ENCODE results near the gene GREB1. TPM values are rescaled to one million over a fixed set of nuclear protein-coding genes. Genes with fewer than 3 reads are reported as not detected.

Gene GREB1
- total RNA-seq, 2 experiments from 2014 or later = 0.10 to 0.29 TPM

DNA sequence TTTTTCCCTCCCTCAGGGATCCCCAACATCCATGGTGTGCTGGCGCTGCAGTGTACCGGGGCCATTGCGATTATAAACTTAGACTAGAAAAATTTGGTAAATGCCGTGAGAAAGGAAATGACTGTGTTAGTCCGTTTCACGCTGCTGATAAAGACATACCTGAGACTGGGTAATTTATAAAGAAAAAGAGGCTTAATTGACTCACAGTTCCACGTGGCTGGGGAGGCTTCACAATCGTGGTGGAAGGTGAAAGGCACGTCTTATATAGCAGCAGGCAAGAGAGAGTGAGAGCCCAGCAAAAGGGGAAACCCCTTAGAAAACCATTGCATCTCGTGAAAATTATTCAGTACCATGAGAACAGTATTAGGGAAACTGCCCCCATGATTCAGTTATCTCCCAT is 91.8 kb downstream of the GREB1 start:
- no peaks in the 10 kb centered on the region for H3K4me1 Mint-ChIP-seq
- H3K27me3 Mint-ChIP-seq = no peaks in the 10 kb centered on the region
- H3K9me3 Mint-ChIP-seq = no peaks in the 10 kb centered on the region
- no peaks in the 10 kb centered on the region for H3K36me3 Mint-ChIP-seq (ENCODE audit: low read depth)
- H3K4me3 Mint-ChIP-seq = no peak overlapping the region
- DNase-seq = no peak
- no peak overlapping the region for H3K27ac Mint-ChIP-seq
- ChIA-PET CTCF (no interaction called here), POLR2A (no interaction called here)

DNA sequence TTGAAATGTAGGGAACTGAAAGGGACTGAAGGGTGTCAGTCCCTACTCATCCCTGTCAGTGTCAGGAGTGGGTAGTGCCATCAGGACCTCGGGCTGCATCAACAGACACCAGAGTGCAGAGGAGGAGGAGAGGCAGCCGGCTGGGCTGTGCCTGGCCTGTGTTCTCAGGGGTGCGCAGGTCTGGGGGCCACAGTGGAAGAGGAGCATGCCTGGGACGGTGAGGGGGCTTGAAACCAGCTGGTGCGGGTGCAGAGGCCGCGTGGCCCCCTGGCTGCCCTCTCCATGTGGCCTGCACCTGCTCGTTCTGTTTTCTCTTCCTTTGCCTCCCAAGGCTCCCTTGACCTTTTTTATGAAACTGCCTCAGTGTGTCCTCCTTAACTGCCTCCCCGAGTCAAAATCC is 94.8 kb downstream of the GREB1 start:
- no peak for DNase-seq
- Mint-ChIP-seq H3K27me3 (no peaks in the 10 kb centered on the region), H3K27ac (no peak overlapping the region), H3K4me3 (no peak overlapping the region), H3K36me3 (ENCODE audit: low read depth) (no peaks in the 10 kb centered on the region), H3K4me1 (no peaks in the 10 kb centered on the region), H3K9me3 (no peaks in the 10 kb centered on the region)
- POLR2A ChIA-PET = no interaction called here
- CTCF ChIA-PET = no interaction called here

DNA sequence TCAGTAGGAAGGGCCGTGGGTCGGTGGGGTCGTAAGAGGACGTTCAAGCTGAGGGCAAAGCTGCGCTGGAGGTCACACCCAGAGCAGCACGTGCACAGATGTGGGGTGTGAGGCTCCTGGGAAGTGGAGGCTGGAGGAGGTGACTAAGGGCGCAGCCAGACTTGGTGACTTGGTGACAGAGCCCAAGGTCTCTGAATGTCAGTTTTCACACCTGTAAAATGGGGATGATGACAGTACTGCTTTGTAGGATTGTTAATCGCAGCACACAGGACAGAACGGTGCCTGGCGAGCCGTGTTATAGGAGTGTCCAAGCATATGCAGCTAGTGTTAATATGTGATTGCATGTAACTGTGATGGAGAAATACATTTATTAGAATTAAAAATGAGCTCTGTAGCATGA is 95.4 kb downstream of the GREB1 start:
- Mint-ChIP-seq H3K4me3 (no peak overlapping the region), H3K27me3 (no peaks in the 10 kb centered on the region), H3K4me1 (no peaks in the 10 kb centered on the region), H3K36me3 (ENCODE audit: low read depth) (no peaks in the 10 kb centered on the region), H3K9me3 (no peaks in the 10 kb centered on the region), H3K27ac (no peak overlapping the region)
- POLR2A ChIA-PET = no interaction called here
- DNase-seq = no peak
- CTCF ChIA-PET = no interaction called here

DNA sequence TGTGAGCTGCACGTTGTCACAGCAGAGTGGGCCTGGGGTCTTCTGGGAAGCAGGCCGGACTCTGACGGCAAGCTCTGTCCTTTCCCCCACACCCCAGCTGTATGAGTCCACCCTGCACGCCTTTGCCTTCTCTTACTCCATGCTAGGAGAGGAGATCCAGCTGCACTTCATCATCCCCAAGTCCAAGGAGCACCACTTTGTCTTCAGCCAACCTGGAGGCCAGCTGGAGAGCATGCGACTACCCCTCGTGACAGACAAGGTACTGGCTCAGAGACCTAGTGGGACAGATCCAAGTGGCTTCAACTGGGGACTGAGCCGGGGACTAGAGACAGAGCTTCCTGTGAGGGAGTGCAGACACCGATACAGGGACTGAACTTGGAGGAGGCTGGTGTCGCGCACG is 96.0 kb downstream of the GREB1 start:
- Mint-ChIP-seq H3K9me3 (no peaks in the 10 kb centered on the region), H3K36me3 (ENCODE audit: low read depth) (no peaks in the 10 kb centered on the region), H3K4me3 (no peak overlapping the region), H3K4me1 (no peaks in the 10 kb centered on the region), H3K27me3 (no peaks in the 10 kb centered on the region), H3K27ac (no peak overlapping the region)
- CTCF ChIA-PET = no interaction called here
- POLR2A ChIA-PET = no interaction called here
- no peak for DNase-seq

DNA sequence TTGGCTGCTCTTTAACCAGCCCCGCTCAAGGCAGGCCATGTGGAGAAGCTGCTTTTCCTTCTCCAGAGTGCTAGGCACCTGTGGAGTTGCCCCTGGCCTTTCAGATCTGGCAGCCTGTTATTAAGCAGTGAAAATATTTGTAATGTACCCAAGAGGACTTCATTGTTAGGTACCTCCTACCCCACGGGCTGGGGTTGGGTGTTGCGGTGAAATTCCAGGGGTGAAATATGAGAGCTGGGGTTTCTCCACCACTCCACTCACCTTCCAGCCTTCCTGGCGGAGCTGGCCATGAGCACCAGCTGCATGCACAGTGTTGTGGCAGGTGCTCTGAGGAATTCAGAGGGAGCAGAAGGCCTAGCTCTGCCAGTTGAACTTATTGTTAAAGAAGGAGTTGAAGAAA is 97.0 kb downstream of the GREB1 start:
- no peaks in the 10 kb centered on the region for H3K9me3 Mint-ChIP-seq
- CTCF ChIA-PET = interaction anchor here (1.2 kb wide), 1 partner anchor 798 kb away, joined by 3 read pairs; no protein-coding TSS in a partner anchor
- no peak for DNase-seq
- H3K4me3 Mint-ChIP-seq = no peak overlapping the region
- H3K27ac Mint-ChIP-seq = no peak overlapping the region
- H3K27me3 Mint-ChIP-seq = no peaks in the 10 kb centered on the region
- H3K36me3 Mint-ChIP-seq (ENCODE audit: low read depth) = no peaks in the 10 kb centered on the region
- POLR2A ChIA-PET = no interaction called here
- no peaks in the 10 kb centered on the region for H3K4me1 Mint-ChIP-seq

DNA sequence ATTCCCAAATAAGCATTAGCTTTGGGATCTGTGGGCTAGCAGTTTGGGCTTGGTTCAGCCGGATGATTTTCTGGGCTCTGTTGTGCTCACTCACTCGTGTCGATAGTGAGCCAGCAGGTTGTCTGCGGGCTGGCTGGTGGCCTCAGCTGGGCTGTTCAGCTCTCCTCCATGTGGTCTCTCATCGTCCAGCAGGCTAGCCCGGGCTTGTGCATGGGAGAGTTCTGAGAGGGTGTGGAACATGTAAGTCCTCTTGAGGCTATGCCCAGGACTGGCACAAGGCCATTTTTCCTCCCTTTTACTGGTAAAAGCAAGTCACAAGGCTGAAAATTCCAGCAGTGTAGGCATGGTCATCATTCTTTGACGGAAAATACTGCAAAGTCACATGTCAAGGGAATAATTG is 97.6 kb downstream of the GREB1 start:
- DNase-seq = no peak
- Mint-ChIP-seq H3K27ac (no peak overlapping the region), H3K4me1 (no peaks in the 10 kb centered on the region), H3K27me3 (no peaks in the 10 kb centered on the region), H3K9me3 (no peaks in the 10 kb centered on the region), H3K4me3 (no peak overlapping the region), H3K36me3 (ENCODE audit: low read depth) (no peaks in the 10 kb centered on the region)
- ChIA-PET POLR2A (no interaction called here), CTCF (interaction anchor here (1.2 kb wide), 1 partner anchor 799 kb away, joined by 3 read pairs; no protein-coding TSS in a partner anchor)

DNA sequence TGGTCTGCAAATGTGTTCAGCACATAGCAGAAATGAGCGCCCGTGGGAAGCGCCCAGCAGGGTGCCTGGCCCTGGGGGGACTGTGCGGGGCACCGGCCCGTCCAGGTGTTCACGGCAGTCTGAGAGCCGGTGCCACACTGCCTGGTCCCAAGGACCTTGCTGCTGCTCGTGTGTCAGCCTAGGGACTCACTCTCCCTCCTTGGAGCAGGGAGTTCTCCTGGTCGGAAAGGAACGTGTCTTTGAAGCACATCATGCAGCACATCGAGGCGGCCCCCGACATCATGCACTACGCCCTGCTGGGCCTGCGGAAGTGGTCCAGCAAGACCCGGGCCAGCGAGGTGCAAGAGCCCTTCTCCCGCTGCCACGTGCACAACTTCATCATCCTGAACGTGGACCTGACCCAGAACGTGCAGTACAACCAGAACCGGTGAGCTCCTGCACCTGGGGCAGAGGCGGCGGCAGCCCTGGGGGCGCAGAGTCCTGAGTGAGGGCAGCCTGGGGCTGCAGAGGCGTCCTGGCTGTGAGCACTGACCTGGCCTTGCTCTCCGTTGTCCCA is 100.2 kb downstream of the GREB1 start:
- no peak overlapping the region for H3K4me3 Mint-ChIP-seq
- no peak for DNase-seq
- H3K27me3 Mint-ChIP-seq = no peaks in the 10 kb centered on the region
- POLR2A ChIA-PET = no interaction called here
- H3K9me3 Mint-ChIP-seq = no peaks in the 10 kb centered on the region
- CTCF ChIA-PET = no interaction called here
- no peaks in the 10 kb centered on the region for H3K4me1 Mint-ChIP-seq
- no peaks in the 10 kb centered on the region for H3K36me3 Mint-ChIP-seq (ENCODE audit: low read depth)
- H3K27ac Mint-ChIP-seq = no peak overlapping the region

DNA sequence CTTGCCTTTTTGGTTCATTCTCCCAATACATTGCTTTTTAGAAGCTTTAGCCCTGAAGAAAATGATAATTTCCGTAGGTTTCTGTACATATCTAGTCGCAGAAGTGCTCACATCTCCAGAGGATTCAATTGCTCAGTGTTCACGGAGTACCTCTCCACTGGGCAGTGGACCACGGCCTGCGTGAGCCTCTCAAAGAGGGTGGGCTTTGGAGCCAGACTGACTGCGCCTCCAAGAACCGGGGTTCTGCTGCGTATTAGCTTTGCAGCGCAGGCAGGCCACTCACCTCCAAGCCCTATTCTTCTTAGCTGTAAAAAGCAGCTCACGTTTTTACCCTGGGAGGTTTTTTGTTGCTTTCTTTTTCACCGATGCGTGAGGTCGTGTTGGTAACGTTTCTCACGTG is 100.7 kb downstream of the GREB1 start:
- H3K9me3 Mint-ChIP-seq = no peaks in the 10 kb centered on the region
- DNase-seq = no peak
- H3K27me3 Mint-ChIP-seq = no peaks in the 10 kb centered on the region
- ChIA-PET CTCF (no interaction called here), POLR2A (no interaction called here)
- no peaks in the 10 kb centered on the region for H3K4me1 Mint-ChIP-seq
- no peak overlapping the region for H3K4me3 Mint-ChIP-seq
- no peaks in the 10 kb centered on the region for H3K36me3 Mint-ChIP-seq (ENCODE audit: low read depth)
- H3K27ac Mint-ChIP-seq = no peak overlapping the region

DNA sequence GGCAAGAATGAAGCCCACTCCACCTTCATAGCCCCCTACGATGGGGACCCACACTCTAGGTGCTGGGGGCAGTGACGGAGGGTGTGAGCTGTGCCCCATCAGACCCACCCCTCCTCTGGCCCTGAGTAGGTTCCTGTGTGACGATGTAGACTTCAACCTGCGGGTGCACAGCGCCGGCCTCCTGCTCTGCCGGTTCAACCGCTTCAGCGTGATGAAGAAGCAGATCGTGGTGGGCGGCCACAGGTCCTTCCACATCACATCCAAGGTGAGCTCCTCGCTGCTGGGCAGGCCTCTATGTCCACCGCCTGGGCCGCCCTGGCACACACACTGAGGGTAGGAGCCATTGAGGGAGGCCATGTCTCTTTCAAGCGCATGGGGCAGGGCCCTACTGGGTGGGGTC is 101.3 kb downstream of the GREB1 start:
- no peak overlapping the region for H3K4me3 Mint-ChIP-seq
- POLR2A ChIA-PET = no interaction called here
- no peak for DNase-seq
- H3K27ac Mint-ChIP-seq = no peak overlapping the region
- CTCF ChIA-PET = no interaction called here
- H3K27me3 Mint-ChIP-seq = no peaks in the 10 kb centered on the region
- no peaks in the 10 kb centered on the region for H3K4me1 Mint-ChIP-seq
- no peaks in the 10 kb centered on the region for H3K9me3 Mint-ChIP-seq
- no peaks in the 10 kb centered on the region for H3K36me3 Mint-ChIP-seq (ENCODE audit: low read depth)

DNA sequence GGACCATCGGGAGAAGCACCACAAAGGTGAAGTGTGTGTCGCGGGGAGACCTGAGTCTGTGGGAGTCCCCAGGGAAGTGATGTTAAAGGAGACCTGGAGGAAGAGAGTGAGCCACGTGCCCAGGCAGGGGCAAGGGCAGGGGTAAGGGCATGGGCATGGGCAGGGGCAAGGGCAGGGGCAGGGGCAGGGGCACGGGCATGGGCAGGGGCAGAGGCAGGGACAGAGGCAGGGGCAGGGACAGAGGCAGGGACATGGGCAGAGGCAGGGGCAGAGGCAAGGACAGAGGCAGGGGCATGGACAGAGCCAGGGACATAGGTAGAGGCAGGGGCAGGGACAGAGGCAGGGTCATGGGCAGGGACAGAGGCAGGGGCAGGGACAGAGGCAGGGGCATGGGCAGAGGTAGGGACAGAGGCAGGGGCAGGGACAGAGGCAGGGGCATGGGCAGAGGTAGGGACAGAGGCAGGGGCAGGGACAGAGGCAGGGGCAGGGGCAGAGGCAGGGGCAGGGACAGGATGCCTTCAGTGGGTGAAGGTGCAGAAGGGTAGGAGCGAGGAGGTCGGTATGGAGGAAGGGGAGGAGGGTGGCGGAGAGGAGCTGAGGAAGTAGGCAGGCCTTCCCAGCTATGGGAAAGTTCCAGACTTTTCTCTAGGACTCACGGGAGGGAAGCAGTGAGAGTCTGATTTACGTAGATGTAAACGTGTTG is 102.9 kb downstream of the GREB1 start:
- Mint-ChIP-seq H3K4me1 (no peaks in the 10 kb centered on the region), H3K4me3 (no peak overlapping the region), H3K27ac (no peak overlapping the region), H3K27me3 (no peaks in the 10 kb centered on the region), H3K9me3 (no peaks in the 10 kb centered on the region), H3K36me3 (ENCODE audit: low read depth) (no peaks in the 10 kb centered on the region)
- ChIA-PET POLR2A (no interaction called here), CTCF (no interaction called here)
- DNase-seq = no peak

DNA sequence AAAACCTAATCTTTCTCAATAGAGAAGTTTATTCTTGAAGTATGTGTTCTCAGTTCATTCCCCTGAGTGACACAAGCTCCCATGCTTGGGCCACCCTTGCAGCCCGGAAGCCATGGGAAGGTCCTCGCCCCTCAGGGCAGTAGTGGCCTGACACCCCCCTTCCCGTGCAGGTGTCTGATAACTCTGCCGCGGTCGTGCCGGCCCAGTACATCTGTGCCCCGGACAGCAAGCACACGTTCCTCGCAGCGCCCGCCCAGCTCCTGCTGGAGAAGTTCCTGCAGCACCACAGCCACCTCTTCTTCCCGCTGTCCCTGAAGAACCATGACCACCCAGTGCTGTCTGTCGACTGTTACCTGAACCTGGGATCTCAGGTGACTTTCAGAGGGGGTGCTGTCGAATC is 103.7 kb downstream of the GREB1 start:
- H3K4me1 Mint-ChIP-seq = no peaks in the 10 kb centered on the region
- no peaks in the 10 kb centered on the region for H3K36me3 Mint-ChIP-seq (ENCODE audit: low read depth)
- H3K27ac Mint-ChIP-seq = no peak overlapping the region
- ChIA-PET POLR2A (no interaction called here), CTCF (no interaction called here)
- H3K4me3 Mint-ChIP-seq = no peak overlapping the region
- H3K27me3 Mint-ChIP-seq = no peaks in the 10 kb centered on the region
- no peak for DNase-seq
- no peaks in the 10 kb centered on the region for H3K9me3 Mint-ChIP-seq

DNA sequence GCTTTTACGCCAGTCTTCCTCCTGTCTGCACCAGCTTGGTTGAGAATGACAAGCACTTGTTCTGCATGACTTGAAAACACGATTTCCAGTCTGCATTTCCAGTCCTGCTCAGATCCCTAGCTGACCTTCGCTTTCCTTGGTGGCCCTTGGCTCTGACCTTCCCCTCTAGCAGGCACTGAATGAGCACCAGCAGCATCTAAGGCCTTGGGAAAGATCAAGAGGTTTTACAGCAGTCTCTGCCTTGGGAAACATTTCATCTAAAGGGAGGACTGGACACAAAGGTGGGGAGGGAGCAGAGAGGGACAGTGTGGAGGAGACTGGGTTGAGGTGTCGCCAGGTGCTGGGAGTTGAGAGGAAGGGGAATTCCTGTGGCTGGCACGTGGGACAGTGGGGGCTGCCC is 105.7 kb downstream of the GREB1 start:
- Mint-ChIP-seq H3K27me3 (no peaks in the 10 kb centered on the region), H3K9me3 (no peaks in the 10 kb centered on the region), H3K4me3 (no peak overlapping the region), H3K36me3 (ENCODE audit: low read depth) (no peaks in the 10 kb centered on the region), H3K27ac (no peak overlapping the region), H3K4me1 (no peaks in the 10 kb centered on the region)
- DNase-seq = no peak
- ChIA-PET CTCF (no interaction called here), POLR2A (no interaction called here)

DNA sequence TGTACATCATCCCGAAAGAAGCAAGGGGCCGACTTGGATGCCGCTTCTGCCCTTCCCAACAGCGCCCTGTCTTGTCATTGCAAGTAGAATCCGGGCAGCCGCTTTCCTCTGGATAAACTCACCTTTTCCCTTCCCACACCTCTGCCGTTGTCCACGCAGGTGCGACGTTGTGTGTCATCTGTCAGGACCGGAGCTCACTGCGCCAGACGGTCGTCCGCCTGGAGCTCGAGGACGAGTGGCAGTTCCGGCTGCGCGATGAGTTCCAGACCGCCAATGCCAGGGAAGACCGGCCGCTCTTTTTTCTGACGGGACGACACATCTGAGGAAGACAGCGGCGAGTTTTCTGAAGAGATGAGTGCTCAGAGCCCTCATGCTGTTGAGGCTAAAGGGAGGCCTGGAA is 106.3 kb downstream of the GREB1 start:
- H3K27me3 Mint-ChIP-seq = no peaks in the 10 kb centered on the region
- no peak for DNase-seq
- H3K27ac Mint-ChIP-seq = no peak overlapping the region
- ChIA-PET POLR2A (no interaction called here), CTCF (interaction anchor here (0.6 kb wide), 1 partner anchor 312 kb away, joined by 4 read pairs; no protein-coding TSS in a partner anchor)
- H3K4me3 Mint-ChIP-seq = no peak overlapping the region
- H3K36me3 Mint-ChIP-seq (ENCODE audit: low read depth) = no peaks in the 10 kb centered on the region
- H3K9me3 Mint-ChIP-seq = no peaks in the 10 kb centered on the region
- H3K4me1 Mint-ChIP-seq = no peaks in the 10 kb centered on the region

DNA sequence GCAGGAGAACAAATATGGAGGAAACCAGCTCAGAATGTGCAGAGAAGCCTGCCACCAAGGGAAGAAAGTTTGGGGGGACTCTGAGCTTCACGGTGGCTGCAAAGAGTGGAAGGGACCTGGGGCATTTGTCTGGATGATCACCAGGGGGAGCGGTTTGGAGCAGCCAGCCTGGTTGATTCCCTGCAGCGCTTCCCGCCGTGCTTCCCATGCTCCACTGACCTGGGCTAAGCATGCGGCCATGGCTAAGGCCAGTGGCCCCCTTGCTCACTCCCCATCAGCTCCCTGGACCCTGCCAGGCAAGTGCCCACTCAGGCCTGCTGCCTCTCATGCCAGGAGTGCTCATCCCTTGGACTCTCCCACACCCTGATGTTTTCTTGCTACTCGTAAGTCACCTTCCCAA is 109.1 kb downstream of the GREB1 start:
- H3K4me3 Mint-ChIP-seq = no peak overlapping the region
- CTCF ChIA-PET = interaction anchor here (0.6 kb wide), 1 partner anchor 953 kb away, joined by 3 read pairs; no protein-coding TSS in a partner anchor
- no peaks in the 10 kb centered on the region for H3K9me3 Mint-ChIP-seq

More for the DNA sequence above, 109.1 kb downstream of the GREB1 start:
- no peak overlapping the region for H3K27ac Mint-ChIP-seq
- H3K4me1 Mint-ChIP-seq = no peaks in the 10 kb centered on the region
- peaks cover 1% of the 10 kb centered on the region for H3K27me3 Mint-ChIP-seq
- POLR2A ChIA-PET = no interaction called here
- H3K36me3 Mint-ChIP-seq (ENCODE audit: low read depth) = no peaks in the 10 kb centered on the region
- no peak for DNase-seq
